HCT116 (cell line): ENCODE results near the gene HCLS1. TPM values are rescaled to one million over a fixed set of nuclear protein-coding genes. Genes with fewer than 3 reads are reported as not detected.

Source experiments
- ATAC-seq: fragments of 200-7000 bp; cut with Tn5 transposase; 2 replicates; pipeline ENCODE4 v1.9.1; 2020; ENCODE audit warnings: mild to moderate bottlenecking, moderate library complexity
- BruUV-seq: library from RNA; stranded (reverse); fragments of 400-500 nt; replicated peaks from 2 replicates; lab custom pipeline; 2021; lab: Mats Ljungman, UMichigan
- CTCF ChIA-PET: fragments of 300-600 bp; sonication (Branson Sonifier 250); formaldehyde crosslinking; loops from one replicate; lab custom pipeline; 2021; ENCODE audit warnings: antibody characterized with exemption; lab: Charles Lee
- POLR2A ChIA-PET: fragments of 300-600, 350-600 bp; sonication (Branson Sonifier 250); formaldehyde crosslinking; loops from one replicate; lab custom pipeline; 2021; ENCODE audit warnings: antibody characterized with exemption; lab: Charles Lee
- RAD21 ChIA-PET, 2 experiments: fragments of 300-600 bp; sonication (Branson Sonifier 250); formaldehyde crosslinking; loops; one replicate each; lab custom pipeline; 2023; ENCODE audit warnings: low total read pairs in 2 of 2; ENCODE audit not compliant: uncharacterized antibody in 2 of 2, unreplicated experiment in 2 of 2, low non-redundant PET in 1 of 2; lab: Charles Lee
- DNase-seq: peaks from one replicate; pipeline ENCODE4 v3.0.0-alpha.2; 2010; ENCODE audit warnings: low read depth, low spot score
- H2AFZ ChIP-seq: fragments of 200-600 bp; shearing (Covaris generic), sonication (generic); 2 replicates; pipeline ENCODE4 v1.6.1; 2017; ENCODE audit warnings: low read depth, mixed run types, mixed read lengths, antibody characterized with exemption, low read length; ENCODE audit not compliant: poor library complexity, severe bottlenecking
- H3K27ac ChIP-seq: 2 replicates; pipeline ENCODE4 v1.5.1; 2012; ENCODE audit warnings: low read depth, low read length
- H3K27me3 ChIP-seq: fragments of 200-600 bp; sonication (generic); 2 replicates; pipeline ENCODE4 v1.6.1; 2016; ENCODE audit warnings: mixed run types, low read length, mixed read lengths; ENCODE audit not compliant: insufficient read depth
- H3K36me3 ChIP-seq, 2 experiments: fragments of 200-500 bp in 1 of 2; fragments of 200-600 bp in 1 of 2; sonication (Bioruptor generic) in 1 of 2; sonication (generic) in 1 of 2; 2 replicates each; pipeline versions ENCODE4 v1.5.1 to v1.6.1; 2014 to 2016; ENCODE audit warnings: low read length in 2 of 2, inconsistent platforms in 1 of 2, mixed read lengths in 1 of 2, mixed run types in 1 of 2; ENCODE audit not compliant: insufficient read depth in 2 of 2, control insufficient read depth in 1 of 2
- H3K4me1 ChIP-seq, 2 experiments: fragments of 200-600 bp in 1 of 2; sonication (generic) in 1 of 2; 2 replicates each; pipeline versions ENCODE4 v1.5.1 to v1.6.1; 2012 to 2017; ENCODE audit warnings: low read length in 2 of 2, inconsistent platforms in 1 of 2, mild to moderate bottlenecking in 1 of 2, mixed read lengths in 1 of 2, mixed run types in 1 of 2, moderate library complexity in 1 of 2; ENCODE audit not compliant: insufficient read depth in 2 of 2, control insufficient read depth in 1 of 2
- H3K4me2 ChIP-seq: fragments of 200-600 bp; sonication (generic); 2 replicates; pipeline ENCODE4 v1.6.1; 2017; ENCODE audit warnings: mixed run types, low read length, mixed read lengths
- H3K4me3 ChIP-seq, 2 experiments: fragments of 200-600 bp in 1 of 2; sonication (generic) in 1 of 2; replicated peaks in 1 of 2; 2 replicates each; pipeline ENCODE4 v1.5.1; 2011 to 2016; ENCODE audit warnings: low read length in 2 of 2, control low read depth in 1 of 2, low read depth in 1 of 2, mild to moderate bottlenecking in 1 of 2, mixed read lengths in 1 of 2, mixed run types in 1 of 2
- H3K79me2 ChIP-seq: fragments of 200-600 bp; sonication (generic); 2 replicates; pipeline ENCODE4 v1.6.1; 2017; ENCODE audit warnings: mild to moderate bottlenecking, mixed run types, low read length, moderate library complexity, mixed read lengths; ENCODE audit not compliant: insufficient read depth
- H3K9ac ChIP-seq: fragments of 200-600 bp; sonication (generic); 2 replicates; pipeline ENCODE4 v1.6.1; 2016; ENCODE audit warnings: low read length, mixed read lengths
- H3K9me2 ChIP-seq: fragments of 200-600 bp; sonication (generic), shearing (Covaris generic); 2 replicates; pipeline ENCODE4 v1.6.1; 2017; ENCODE audit warnings: mixed run types, mild to moderate bottlenecking, moderate library complexity; ENCODE audit not compliant: insufficient read depth
- H3K9me3 ChIP-seq, 2 experiments: fragments of 200-500 bp in 1 of 2; fragments of 200-600 bp in 1 of 2; sonication (Bioruptor generic) in 1 of 2; sonication (generic) in 1 of 2; 2 replicates each; pipeline ENCODE4 v1.6.1; 2014 to 2017; ENCODE audit warnings: low read length in 2 of 2, mixed read lengths in 2 of 2, inconsistent platforms in 1 of 2, low read depth in 1 of 2, mild to moderate bottlenecking in 1 of 2, mixed run types in 1 of 2, moderate library complexity in 1 of 2; ENCODE audit not compliant: control insufficient read depth in 1 of 2, insufficient read depth in 1 of 2
- H4K20me1 ChIP-seq: fragments of 200-600 bp; sonication (generic), shearing (Covaris generic); 2 replicates; pipeline ENCODE4 v1.6.1; 2017; ENCODE audit warnings: mixed run types, mild to moderate bottlenecking, moderate library complexity; ENCODE audit not compliant: insufficient read depth
- ATF3 ChIP-seq: IDR thresholded peaks from 2 replicates; pipeline ENCODE4 v1.6.1; 2012
- CBX3 ChIP-seq: IDR thresholded peaks from 2 replicates; pipeline ENCODE4 v1.6.1; 2012; ENCODE audit warnings: low read depth
- CEBPB ChIP-seq: IDR thresholded peaks from 2 replicates; pipeline ENCODE4 v1.6.1; 2012; ENCODE audit warnings: low read depth
- ELF1 ChIP-seq: IDR thresholded peaks from 2 replicates; pipeline ENCODE4 v1.6.1; 2012; ENCODE audit warnings: low read depth, borderline replicate concordance
- EZH2phosphoT487 ChIP-seq: fragments of 200-600 bp; IDR thresholded peaks from 2 replicates; pipeline ENCODE4 v1.6.1; 2018; ENCODE audit warnings: antibody characterized with exemption, borderline replicate concordance
- FOSL1 ChIP-seq: IDR thresholded peaks from 2 replicates; pipeline ENCODE4 v1.6.1; 2012; ENCODE audit warnings: low read depth
- JUND ChIP-seq: IDR thresholded peaks from 2 replicates; pipeline ENCODE4 v1.6.1; 2012
- MAX ChIP-seq: IDR thresholded peaks from 2 replicates; pipeline ENCODE4 v1.6.1; 2012
- RAD21 ChIP-seq: IDR thresholded peaks from 2 replicates; pipeline ENCODE4 v1.6.1; 2012; ENCODE audit warnings: low read depth, mild to moderate bottlenecking
- SIN3A ChIP-seq: IDR thresholded peaks from 2 replicates; pipeline ENCODE4 v1.6.1; 2012; ENCODE audit warnings: low read depth
- SP1 ChIP-seq: IDR thresholded peaks from 2 replicates; pipeline ENCODE4 v1.6.1; 2012; ENCODE audit warnings: low read depth
- SRF ChIP-seq: IDR thresholded peaks from 2 replicates; pipeline ENCODE4 v1.6.1; 2012; ENCODE audit warnings: low read depth
- TCF7L2 ChIP-seq: IDR thresholded peaks from 2 replicates; pipeline ENCODE4 v1.7.0; 2011; ENCODE audit warnings: borderline replicate concordance, inconsistent platforms; ENCODE audit not compliant: insufficient read depth, insufficient read length; ENCODE audit errors: extremely low read depth
- YY1 ChIP-seq: IDR thresholded peaks from 2 replicates; pipeline ENCODE4 v1.6.1; 2011; ENCODE audit warnings: low read length, low read depth, moderate library complexity, mild to moderate bottlenecking; ENCODE audit not compliant: insufficient replicate concordance; ENCODE audit errors: extremely low read depth
- ZBTB33 ChIP-seq: IDR thresholded peaks from 2 replicates; pipeline ENCODE4 v1.6.1; 2011; ENCODE audit warnings: mild to moderate bottlenecking, low read length, moderate library complexity; ENCODE audit not compliant: insufficient replicate concordance; ENCODE audit errors: extremely low read depth
- ZFX ChIP-seq: fragments of 450-650 bp; IDR thresholded peaks from 2 replicates; pipeline ENCODE4 v1.6.1; 2017
- ZNF274 ChIP-seq: fragments of 200-500 bp; sonication (Bioruptor generic); IDR thresholded peaks from 2 replicates; pipeline ENCODE4 v1.6.1; 2014; ENCODE audit warnings: mild to moderate bottlenecking, low read depth, low read length, inconsistent platforms
- intact Hi-C: fragments of 100-400 bp; cut with micrococcal nuclease; formaldehyde crosslinking; loops from 2 replicates; pipeline ENCODE4 v1.10.0; 2022
- total RNA-seq: library from RNA; stranded (reverse); gene quantifications from one replicate; pipeline ENCODE4 v1.2.1, GENCODE V29; 2021; ENCODE audit not compliant: unreplicated experiment

HCLS1 gene
- total RNA-seq, 1 experiment from 2014 or later: 1.6 TPM

GRCh38 chr3:121637922-121638321, 22.8 kb downstream of the HCLS1 start:
- no peaks in the 10 kb centered on the region for H3K9me3 ChIP-seq
- H3K27me3 ChIP-seq: peaks cover 10% of the 10 kb centered on the region; the same call in 1 of the 2 replicates
- RAD21 ChIA-PET: no interaction called here
- no peaks in the 10 kb centered on the region for H3K36me3 ChIP-seq
- intact Hi-C loops: no loop called here
- CTCF ChIA-PET: no interaction called here
- POLR2A ChIA-PET: no interaction called here
- no peaks in the 10 kb centered on the region for H4K20me1 ChIP-seq
- no peak overlapping the region for H2AFZ ChIP-seq
- no TSS peak for BruUV-seq
- no peaks in the 10 kb centered on the region for H3K79me2 ChIP-seq
- no peaks in the 10 kb centered on the region for H3K9me2 ChIP-seq
- no peaks in the 10 kb centered on the region for H3K4me1 ChIP-seq
- H3K4me2 ChIP-seq: no peak overlapping the region
- no peak for TF ChIP-seq JUND
- no peak for TF ChIP-seq ZNF274
- no peak for TF ChIP-seq MAX
- no peak for TF ChIP-seq YY1
- no peak for TF ChIP-seq TCF7L2
- TF ChIP-seq SP1: no peak
- no peak for TF ChIP-seq ZBTB33
- TF ChIP-seq SRF: no peak
- TF ChIP-seq ZFX: no peak
- no peak for TF ChIP-seq EZH2phosphoT487
- no peak for TF ChIP-seq ATF3
- TF ChIP-seq FOSL1: no peak
- TF ChIP-seq CEBPB: no peak
- no peak for TF ChIP-seq ELF1
- TF ChIP-seq CBX3: no peak
- TF ChIP-seq SIN3A: no peak
- no peak for TF ChIP-seq RAD21
- H3K4me3 ChIP-seq: no peak overlapping the region
- H3K9ac ChIP-seq: no peak overlapping the region
- H3K27ac ChIP-seq: no peak overlapping the region
- no peak for DNase-seq
- ATAC-seq: no peak
